ENCODE data around the gene PHLDA2. TPM values are rescaled to one million over a fixed set of nuclear protein-coding genes. Genes with fewer than 3 reads are reported as not detected.

The PHLDA2 gene
- total and polyA plus RNA-seq, 2 donors (not counting 3 experiments of a cell fraction or from before 2014, with no cell fraction given) = 38.5 to 44.5 TPM

DNA sequence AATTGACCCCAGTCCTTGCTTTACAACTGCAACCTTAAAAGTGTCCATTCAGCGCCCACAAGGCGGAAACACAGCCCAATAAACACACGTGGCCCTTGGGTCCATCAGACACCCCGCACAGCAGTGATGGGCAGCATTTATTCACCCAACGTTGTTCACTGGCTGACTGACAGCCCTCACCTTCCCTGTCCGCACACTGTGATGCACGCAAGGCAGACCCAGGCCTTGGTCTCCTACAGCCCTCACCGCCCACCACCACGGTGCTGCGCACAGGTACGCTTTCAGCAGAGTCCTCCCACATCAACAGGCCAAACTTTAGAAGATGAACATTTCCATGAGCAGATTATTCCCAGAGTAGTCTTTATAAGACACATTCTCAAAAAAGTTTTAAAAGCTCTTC is 20.7 kb upstream of the PHLDA2 start:
- H3K79me2 ChIP-seq (ENCODE audit: control insufficient read depth, insufficient read depth, low read length) = peaks cover 21% of the 10 kb centered on the region
- TF ChIP-seq, protein P1, sequence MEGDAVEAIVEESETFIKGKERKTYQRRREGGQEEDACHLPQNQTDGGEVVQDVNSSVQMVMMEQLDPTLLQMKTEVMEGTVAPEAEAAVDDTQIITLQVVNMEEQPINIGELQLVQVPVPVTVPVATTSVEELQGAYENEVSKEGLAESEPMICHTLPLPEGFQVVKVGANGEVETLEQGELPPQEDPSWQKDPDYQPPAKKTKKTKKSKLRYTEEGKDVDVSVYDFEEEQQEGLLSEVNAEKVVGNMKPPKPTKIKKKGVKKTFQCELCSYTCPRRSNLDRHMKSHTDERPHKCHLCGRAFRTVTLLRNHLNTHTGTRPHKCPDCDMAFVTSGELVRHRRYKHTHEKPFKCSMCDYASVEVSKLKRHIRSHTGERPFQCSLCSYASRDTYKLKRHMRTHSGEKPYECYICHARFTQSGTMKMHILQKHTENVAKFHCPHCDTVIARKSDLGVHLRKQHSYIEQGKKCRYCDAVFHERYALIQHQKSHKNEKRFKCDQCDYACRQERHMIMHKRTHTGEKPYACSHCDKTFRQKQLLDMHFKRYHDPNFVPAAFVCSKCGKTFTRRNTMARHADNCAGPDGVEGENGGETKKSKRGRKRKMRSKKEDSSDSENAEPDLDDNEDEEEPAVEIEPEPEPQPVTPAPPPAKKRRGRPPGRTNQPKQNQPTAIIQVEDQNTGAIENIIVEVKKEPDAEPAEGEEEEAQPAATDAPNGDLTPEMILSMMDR (IDR thresholded peaks at IDR 0.05; ENCODE audit: extremely low read depth in 1 of 2, insufficient read depth in 1 of 2, low read depth in 1 of 2, low read length in 2 of 2) = no peak
- TF ChIP-seq EZH2 (IDR thresholded peaks at IDR 0.05; ENCODE audit: borderline replicate concordance, low read depth, low read length, severe bottlenecking) = no peak
- no peak for TF ChIP-seq MYC (IDR thresholded peaks at IDR 0.05; ENCODE audit: low read depth, low read length)
- TF ChIP-seq FOS (IDR thresholded peaks at IDR 0.05; ENCODE audit: borderline replicate concordance, insufficient read depth, low read length) = no peak
- no peak for TF ChIP-seq POLR2A (IDR thresholded peaks at IDR 0.05; ENCODE audit: low read depth, low read length)
- TF ChIP-seq, protein P2, sequence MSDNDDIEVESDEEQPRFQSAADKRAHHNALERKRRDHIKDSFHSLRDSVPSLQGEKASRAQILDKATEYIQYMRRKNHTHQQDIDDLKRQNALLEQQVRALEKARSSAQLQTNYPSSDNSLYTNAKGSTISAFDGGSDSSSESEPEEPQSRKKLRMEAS (IDR thresholded peaks at IDR 0.05; ENCODE audit: insufficient read depth, insufficient read length) = no peak
- TF ChIP-seq JUN (IDR thresholded peaks at IDR 0.05; ENCODE audit: borderline replicate concordance, insufficient read depth, insufficient read length, low read depth) = no peak
- no peak for TF ChIP-seq POLR2AphosphoS5 (IDR thresholded peaks at IDR 0.05; ENCODE audit: insufficient read depth, low read depth, low read length)
- TF ChIP-seq GATA2 (IDR thresholded peaks at IDR 0.05; ENCODE audit: insufficient read depth, insufficient read length, low read depth, low read length) = no peak
- H3K4me2 ChIP-seq (ENCODE audit: insufficient read depth, low read length) = no peak overlapping the region
- DNase-seq (ENCODE audit: low read depth, low spot score) = no peak
- ChIA-PET CTCF (interaction anchor here (0.9 kb wide), 1 partner anchor 57 kb away, joined by 3 read pairs; no protein-coding TSS in a partner anchor), POLR2A (no interaction called here)
- no peak overlapping the region for H3K9ac ChIP-seq (replicated peaks; ENCODE audit: extremely low read depth, insufficient read depth, low read length)
- no peaks in the 10 kb centered on the region for H3K9me3 ChIP-seq (replicated peaks; ENCODE audit: control insufficient read depth, insufficient read depth, low read length)
- no peak for FAIRE-seq
- no peaks in the 10 kb centered on the region for H4K20me1 ChIP-seq (replicated peaks; ENCODE audit: control insufficient read depth, extremely low read depth, insufficient read depth, low read length)
- no peak overlapping the region for H3K27ac ChIP-seq (ENCODE audit: insufficient read depth, low read depth, low read length)
- H2AFZ ChIP-seq (ENCODE audit: low read depth, low read length) = no peak overlapping the region
- H3K27me3 ChIP-seq (ENCODE audit: control insufficient read depth in 2 of 2, insufficient read depth in 2 of 2, low read length in 2 of 2) = no peaks in the 10 kb centered on the region
- BruUV-seq (replicated peaks) = no TSS peak
- H3K36me3 ChIP-seq (ENCODE audit: control insufficient read depth in 2 of 2, extremely low read depth in 1 of 2, insufficient read depth in 2 of 2, low read length in 2 of 2) = peaks cover 28 to 41% of the 10 kb centered on the region in 2 experiments
- peaks cover 45% of the 10 kb centered on the region for H3K4me1 ChIP-seq (ENCODE audit: control insufficient read depth, extremely low read depth, insufficient read depth, low read length)
- no peaks in the 10 kb centered on the region for H3K9me1 ChIP-seq (replicated peaks; ENCODE audit: control insufficient read depth, extremely low read depth, insufficient read depth, low read length)
- dilution Hi-C loops (cut with MboI; ENCODE audit: extremely low pct_ligation_motif_present, low sequenced_read_pairs) (no loop called here), intact Hi-C loops (cut with micrococcal nuclease) (loop anchor here (2.0 kb wide), 1 partner anchor 41 kb away; no protein-coding TSS in a partner anchor)
- H3K4me3 ChIP-seq (replicated peaks in 1 of 3; ENCODE audit: insufficient read depth in 1 of 3, low read depth in 1 of 3, low read length in 3 of 3) = no peak overlapping the region

Measured in endothelial cell of umbilical vein (primary cell).